Osteoblast (primary cell): ENCODE data around the gene CFAP99. TPM values are rescaled to one million over a fixed set of nuclear protein-coding genes. Genes with fewer than 3 reads are reported as not detected.

Experiments
- DNase-seq: peaks from one replicate; pipeline ENCODE4 v3.0.0; 2011; ENCODE audit warnings: low spot score, mixed read lengths; ENCODE audit not compliant: insufficient read length; ENCODE audit errors: missing footprints
- H2AFZ ChIP-seq: 2 replicates; pipeline ENCODE4 v1.6.0; 2011; ENCODE audit warnings: mild to moderate bottlenecking, low read length
- H3K27ac ChIP-seq: 2 replicates; pipeline ENCODE4 v1.5.1; 2011; ENCODE audit warnings: mild to moderate bottlenecking, low read depth, low read length, moderate library complexity
- H3K27me3 ChIP-seq: 2 replicates; pipeline ENCODE4 v1.6.0; 2012; ENCODE audit warnings: mild to moderate bottlenecking, control low read depth, inconsistent platforms, low read length, moderate library complexity; ENCODE audit not compliant: insufficient read depth
- H3K36me3 ChIP-seq: 2 replicates; pipeline ENCODE4 v1.5.1; 2011; ENCODE audit warnings: mild to moderate bottlenecking, low read length, control low read depth, moderate library complexity; ENCODE audit not compliant: insufficient read depth
- H3K4me1 ChIP-seq: 2 replicates; pipeline ENCODE4 v1.5.1; 2011; ENCODE audit warnings: mild to moderate bottlenecking, low read length, control low read depth, moderate library complexity; ENCODE audit not compliant: insufficient read depth
- H3K4me2 ChIP-seq: 2 replicates; pipeline ENCODE4 v1.6.0; 2011; ENCODE audit warnings: mild to moderate bottlenecking, low read length; ENCODE audit not compliant: insufficient read depth
- H3K4me3 ChIP-seq: fragments of 200-600 bp; sonication (generic); 3 replicates; pipeline ENCODE4 v1.5.1; 2012; ENCODE audit warnings: mild to moderate bottlenecking, low read length, inconsistent platforms; ENCODE audit not compliant: insufficient read depth
- H3K79me2 ChIP-seq: 2 replicates; pipeline ENCODE4 v1.6.0; 2012; ENCODE audit warnings: mild to moderate bottlenecking, low read length, control low read depth, inconsistent platforms; ENCODE audit not compliant: insufficient read depth
- H3K9me3 ChIP-seq: 2 replicates; pipeline ENCODE4 v1.5.1; 2011; ENCODE audit warnings: low read depth, low read length, control low read depth
- H4K20me1 ChIP-seq: 2 replicates; pipeline ENCODE4 v1.6.0; 2012; ENCODE audit warnings: mild to moderate bottlenecking, low read length, control low read depth; ENCODE audit not compliant: insufficient read depth
- CTCF ChIP-seq: IDR thresholded peaks from 2 replicates; pipeline ENCODE4 v1.5.1; 2011; ENCODE audit warnings: mild to moderate bottlenecking, low read depth, low read length, moderate library complexity; ENCODE audit errors: extremely low read depth
- total RNA-seq: library from RNA; depleted of rRNA; stranded (reverse); fragments of >200 nt; gene quantifications from 2 replicates; pipeline ENCODE4 v1.2.3, GENCODE V29; 2012

CFAP99 gene
- total RNA-seq, 1 donor: under 0.01 TPM

DNA sequence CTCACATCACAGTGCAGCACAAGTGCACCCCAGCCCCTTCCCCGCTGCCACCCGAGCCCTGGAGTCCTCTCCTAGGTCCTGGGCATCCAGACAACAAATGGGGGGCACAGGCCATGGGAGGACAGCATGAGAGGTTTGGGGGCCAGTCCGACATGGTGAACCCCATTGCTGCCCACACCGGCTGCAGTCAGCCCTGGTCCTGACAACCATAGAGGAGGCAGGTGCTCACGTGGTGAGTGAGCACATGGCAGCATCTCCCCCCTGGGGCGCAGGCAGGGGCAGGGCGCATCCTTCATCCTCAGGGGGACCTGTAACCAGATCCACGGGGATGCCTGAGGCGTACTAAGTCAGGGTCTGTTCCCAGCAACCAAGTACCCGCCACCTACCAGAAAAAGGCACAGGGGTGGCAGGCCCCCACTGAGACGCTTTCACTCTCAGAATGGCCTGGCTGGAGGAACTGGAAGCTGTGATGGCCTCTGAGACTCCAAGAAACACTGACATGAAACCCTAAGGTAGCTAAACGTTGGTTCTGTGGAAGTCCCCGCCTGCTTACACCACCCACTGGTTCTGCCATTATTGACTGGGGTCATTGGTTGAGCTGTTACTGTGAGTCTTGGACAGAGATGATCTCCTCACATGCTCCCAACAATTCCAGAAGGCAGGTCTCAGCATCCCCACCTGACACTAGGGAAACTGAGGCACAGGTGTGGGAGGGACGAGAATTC lies 6.8 kb upstream of the CFAP99 start:
- H3K36me3 ChIP-seq: no peaks in the 10 kb centered on the region
- peak overlapping the region; percentile 81 for H3K27ac ChIP-seq

DNA sequence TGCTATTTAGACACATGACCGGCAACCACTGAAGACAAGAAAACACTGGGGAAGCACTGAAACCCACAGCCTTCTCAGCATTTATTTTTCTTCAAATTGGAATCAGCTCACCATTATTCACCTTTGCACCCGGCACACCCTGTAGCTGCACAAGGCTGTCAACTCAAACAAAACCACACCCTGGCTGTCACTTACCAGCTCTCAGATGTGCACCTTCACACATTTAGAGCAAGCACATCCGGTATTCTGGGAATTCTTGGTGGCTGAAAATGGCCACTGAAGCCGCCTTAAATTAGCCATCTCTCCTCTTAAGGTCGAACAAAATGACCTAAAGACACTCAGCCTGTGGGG lies 6.2 kb upstream of the CFAP99 start:
- peak; percentile 89 for DNase-seq
- H3K36me3 ChIP-seq: no peaks in the 10 kb centered on the region
- H3K4me3 ChIP-seq: peak overlapping the region; percentile 71
- peaks cover 20% of the 10 kb centered on the region for H3K27me3 ChIP-seq
- TF ChIP-seq CTCF: no peak
- peaks cover 17% of the 10 kb centered on the region for H3K4me1 ChIP-seq
- peak overlapping the region; percentile 98 for H2AFZ ChIP-seq
- no peaks in the 10 kb centered on the region for H3K79me2 ChIP-seq
- H4K20me1 ChIP-seq: no peaks in the 10 kb centered on the region
- peak overlapping the region; percentile 81 for H3K27ac ChIP-seq
- H3K4me2 ChIP-seq: peak overlapping the region; percentile 86
- no peaks in the 10 kb centered on the region for H3K9me3 ChIP-seq

More for the DNA sequence above, 6.8 kb upstream of the CFAP99 start:
- Histone ChIP-seq H2AFZ (peak overlapping the region; percentile 98), H3K9me3 (no peaks in the 10 kb centered on the region), H3K4me2 (peak overlapping the region; percentile 86), H3K4me3 (peak overlapping the region; percentile 71), H3K27me3 (peaks cover 16% of the 10 kb centered on the region), H4K20me1 (no peaks in the 10 kb centered on the region), H3K4me1 (peaks cover 17% of the 10 kb centered on the region), H3K79me2 (no peaks in the 10 kb centered on the region)
- no peak for DNase-seq
- no peak for TF ChIP-seq CTCF

- Histone ChIP-seq H4K20me1 (no peaks in the 10 kb centered on the region), H3K36me3 (no peaks in the 10 kb centered on the region), H3K4me2 (peak overlapping the region; percentile 86), H3K4me3 (peak overlapping the region; percentile 71), H3K27me3 (peaks cover 26% of the 10 kb centered on the region), H3K27ac (peak overlapping the region; percentile 81), H3K4me1 (peaks cover 17% of the 10 kb centered on the region), H3K79me2 (no peaks in the 10 kb centered on the region), H3K9me3 (no peaks in the 10 kb centered on the region), H2AFZ (peak overlapping the region; percentile 98)
- peak; percentile 34 for TF ChIP-seq CTCF
- DNase-seq: peak; percentile 99
These were observed 5.7 kb upstream of the CFAP99 start for GRCh38 chr4:2412885-2413716.
